ENCODE data around the gene ANTKMT.
"Not testable (repeated sequence)": the region's sequence is repeated elsewhere in the genome, so short reads cannot be mapped to it uniquely, and the experiment has no call there.

Gene ANTKMT

GRCh38 chr16:728890-729744, 8.2 kb downstream of the ANTKMT start:
- DNase-seq: no peak

GRCh38 chr16:729768-730665, 9.1 kb downstream of the ANTKMT start:
- no peak for DNase-seq

- no peak for DNase-seq
Measured at GRCh38 chr16:730666-731509, 9.9 kb downstream of the ANTKMT start.

GRCh38 chr16:732332-732731, 11.4 kb downstream of the ANTKMT start:
- no peak for DNase-seq

GRCh38 chr16:732936-733335, 12.0 kb downstream of the ANTKMT start:
- no peak for DNase-seq

GRCh38 chr16:733382-734207, 12.6 kb downstream of the ANTKMT start:
- no peak for DNase-seq

- no peak for DNase-seq
Measured at GRCh38 chr16:734208-734980, 13.4 kb downstream of the ANTKMT start.

GRCh38 chr16:734981-735881, 14.3 kb downstream of the ANTKMT start:
- DNase-seq: no peak

GRCh38 chr16:735982-736453, 15.1 kb downstream of the ANTKMT start:
- no peak for DNase-seq

- no peak for DNase-seq
Measured at GRCh38 chr16:736936-737481, 16.1 kb downstream of the ANTKMT start.

- no peak for DNase-seq
Measured at GRCh38 chr16:739560-740458, 18.9 kb downstream of the ANTKMT start.

- DNase-seq: no peak
Measured at GRCh38 chr16:740459-740763, 19.5 kb downstream of the ANTKMT start.

- peak; percentile 59 for DNase-seq
Measured at GRCh38 chr16:740764-741505, 20.0 kb downstream of the ANTKMT start, which contains the start of gene CIAO3. Gene CIAO3 (minus strand): TSS chr16:740997. CDS start chr16:740985, 12 bp downstream.

- DNase-seq: no peak
Measured at GRCh38 chr16:741986-742629, 21.2 kb downstream of the ANTKMT start.

- DNase-seq: not testable (repeated sequence)
Measured at GRCh38 chr16:742894-743293, 21.9 kb downstream of the ANTKMT start.

- no peak for DNase-seq
Measured at GRCh38 chr16:743794-744500, 23.0 kb downstream of the ANTKMT start.

- DNase-seq: no peak
Measured at GRCh38 chr16:745739-746138, 24.8 kb downstream of the ANTKMT start.
